Stimulated activated naive B cell treated with anti-CD40 and anti-IgM and Interleukin-4, amounts not matched to agents 10 μg/mL and 1 μg/mL and 100 μg/mL, for 72 hours (primary cell): Measurements from ENCODE around the gene GPA33.

Source experiments
- ATAC-seq, 2 donors: fragments of 150-1000 bp; cut with Tn5 transposase; replicated peaks; 2 replicates each; pipeline ENCODE4 v1.10.0; 2021; ENCODE audit warnings: moderate library complexity in 1 of 2
- DNase-seq: peaks from one replicate; pipeline ENCODE4 v3.0.0; 2021
- H3K27ac Mint-ChIP-seq: one replicate; pipeline ENCODE4 v1.8.0; 2022; ENCODE audit warnings: mild to moderate bottlenecking, mixed read lengths
- H3K27me3 Mint-ChIP-seq, 2 donors: one replicate each; pipeline ENCODE4 v1.8.0; 2022; ENCODE audit warnings: mixed read lengths in 2 of 2
- H3K36me3 Mint-ChIP-seq, 2 donors: one replicate each; pipeline ENCODE4 v1.8.0; 2022; ENCODE audit warnings: mixed read lengths in 2 of 2, mild to moderate bottlenecking in 1 of 2
- H3K4me1 Mint-ChIP-seq, 2 donors: one replicate each; pipeline ENCODE4 v1.8.0; 2022; ENCODE audit warnings: mixed read lengths in 2 of 2, mild to moderate bottlenecking in 1 of 2
- H3K4me3 Mint-ChIP-seq, 2 donors: one replicate each; pipeline ENCODE4 v1.8.0; 2022; ENCODE audit warnings: mild to moderate bottlenecking in 2 of 2, mixed read lengths in 2 of 2, moderate library complexity in 1 of 2
- H3K9me3 Mint-ChIP-seq, 2 donors: one replicate each; pipeline ENCODE4 v1.8.0; 2022; ENCODE audit warnings: mixed read lengths in 2 of 2, mild to moderate bottlenecking in 1 of 2

Gene GPA33

GRCh38 chr1:167107456-167107855 lies 17.3 kb upstream of the GPA33 start:
- DNase-seq = no peak
- Mint-ChIP-seq H3K36me3 (peaks cover 4 to 11% of the 10 kb centered on the region in 2 donors), H3K4me1 (peaks cover 43 to 53% of the 10 kb centered on the region in 2 donors), H3K27ac (no peak overlapping the region), H3K4me3 (no peak overlapping the region), H3K9me3 (peaks cover 10 to 15% of the 10 kb centered on the region in 2 donors), H3K27me3 (peaks cover 0 to 4% of the 10 kb centered on the region in 2 donors)
- no peak for ATAC-seq

- peaks cover 0 to 4% of the 10 kb centered on the region in 2 donors for H3K27me3 Mint-ChIP-seq
- H3K27ac Mint-ChIP-seq = no peak overlapping the region
- H3K4me1 Mint-ChIP-seq = peaks cover 43 to 53% of the 10 kb centered on the region in 2 donors
- H3K36me3 Mint-ChIP-seq = peaks cover 4 to 11% of the 10 kb centered on the region in 2 donors
- H3K4me3 Mint-ChIP-seq = no peak overlapping the region
- ATAC-seq (no peak), DNase-seq (no peak)
- H3K9me3 Mint-ChIP-seq = peaks cover 10 to 14% of the 10 kb centered on the region in 2 donors
These were observed 15.9 kb upstream of the GPA33 start for GRCh38 chr1:167106119-167106461.

- peaks cover 40 to 49% of the 10 kb centered on the region in 2 donors for H3K4me1 Mint-ChIP-seq
- DNase-seq (no peak), ATAC-seq (peak; percentile 62 to 68)
- H3K9me3 Mint-ChIP-seq = peaks cover 8 to 9% of the 10 kb centered on the region in 2 donors
- peaks cover 0 to 4% of the 10 kb centered on the region in 2 donors for H3K27me3 Mint-ChIP-seq
- peak overlapping the region; percentile 26 for H3K27ac Mint-ChIP-seq
- peak overlapping the region; percentile 54 to 65 for H3K4me3 Mint-ChIP-seq
- H3K36me3 Mint-ChIP-seq = peaks cover 4 to 7% of the 10 kb centered on the region in 2 donors
These were observed 15.3 kb upstream of the GPA33 start for GRCh38 chr1:167105271-167106118.

GRCh38 chr1:167104256-167104633 lies 14.1 kb upstream of the GPA33 start:
- H3K4me1 Mint-ChIP-seq = peaks cover 28 to 37% of the 10 kb centered on the region in 2 donors
- H3K36me3 Mint-ChIP-seq = no peaks in the 10 kb centered on the region
- H3K4me3 Mint-ChIP-seq = peak overlapping the region; percentile 27 to 40
- DNase-seq = no peak
- peaks cover 0 to 4% of the 10 kb centered on the region in 2 donors for H3K27me3 Mint-ChIP-seq
- H3K9me3 Mint-ChIP-seq = no peaks in the 10 kb centered on the region
- no peak for ATAC-seq
- H3K27ac Mint-ChIP-seq = no peak overlapping the region

GRCh38 chr1:167102906-167103573 lies 12.9 kb upstream of the GPA33 start:
- peaks cover 4% of the 10 kb centered on the region in 2 donors for H3K27me3 Mint-ChIP-seq
- no peak overlapping the region for H3K27ac Mint-ChIP-seq
- no peak overlapping the region for H3K4me3 Mint-ChIP-seq

DNA sequence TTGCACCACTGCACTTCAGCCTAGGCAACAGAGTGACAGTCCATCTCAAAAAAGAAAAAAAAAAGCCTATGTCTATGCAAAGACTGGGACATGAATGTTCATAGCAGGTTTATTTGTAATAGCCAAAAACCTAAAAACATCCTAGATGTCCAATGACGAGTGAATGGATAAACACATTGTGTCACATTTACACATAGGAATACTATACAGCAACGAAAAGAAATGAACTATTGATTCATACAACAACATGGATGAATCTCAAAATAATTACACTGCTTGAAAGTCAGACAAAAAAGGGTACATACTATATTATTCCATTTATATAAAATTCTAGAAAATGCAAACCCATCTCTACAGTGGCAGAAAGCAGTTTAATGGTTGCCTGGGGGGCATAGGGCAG lies 11.6 kb upstream of the GPA33 start:
- Mint-ChIP-seq H3K4me3 (no peak overlapping the region), H3K27me3 (peaks cover 4% of the 10 kb centered on the region in 2 donors), H3K27ac (no peak overlapping the region), H3K4me1 (peaks cover 17 to 26% of the 10 kb centered on the region in 2 donors), H3K36me3 (peaks cover 3 to 4% of the 10 kb centered on the region in 2 donors), H3K9me3 (peaks cover 3 to 4% of the 10 kb centered on the region in 2 donors)
- ATAC-seq = no peak
- no peak for DNase-seq

More at GRCh38 chr1:167102906-167103573, 12.9 kb upstream of the GPA33 start:
- H3K36me3 Mint-ChIP-seq = no peaks in the 10 kb centered on the region
- H3K9me3 Mint-ChIP-seq = no peaks in the 10 kb centered on the region
- ATAC-seq (no peak), DNase-seq (no peak)
- H3K4me1 Mint-ChIP-seq = peaks cover 18 to 26% of the 10 kb centered on the region in 2 donors

GRCh38 chr1:167100730-167101129 lies 10.6 kb upstream of the GPA33 start:
- Mint-ChIP-seq H3K36me3 (peaks cover 3 to 4% of the 10 kb centered on the region in 2 donors), H3K27me3 (peaks cover 4% of the 10 kb centered on the region in 2 donors), H3K4me1 (peaks cover 16 to 23% of the 10 kb centered on the region in 2 donors), H3K4me3 (no peak overlapping the region), H3K27ac (no peak overlapping the region), H3K9me3 (peaks cover 3 to 4% of the 10 kb centered on the region in 2 donors)
- no peak for DNase-seq
- no peak for ATAC-seq

DNA sequence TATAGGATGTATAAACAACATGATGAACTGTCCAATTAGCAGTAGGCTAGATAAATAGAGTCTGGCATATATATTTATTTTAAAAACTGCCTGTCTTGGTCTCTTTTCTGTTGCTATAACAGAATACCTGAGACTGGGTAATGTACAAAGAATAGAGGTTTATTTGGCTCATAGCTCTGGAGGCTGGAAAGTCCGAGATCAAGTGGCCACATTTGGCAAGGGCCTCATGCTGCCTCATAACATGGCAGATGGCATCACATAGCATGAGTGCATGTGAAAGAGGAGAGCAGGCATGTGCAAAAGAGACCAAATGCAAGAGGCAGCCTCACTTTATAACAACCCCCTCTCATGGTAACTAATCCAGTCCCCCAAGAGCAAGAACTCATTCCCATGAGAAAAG lies 9.7 kb upstream of the GPA33 start:
- Mint-ChIP-seq H3K4me1 (peaks cover 8 to 14% of the 10 kb centered on the region in 2 donors), H3K36me3 (peaks cover 3 to 4% of the 10 kb centered on the region in 2 donors), H3K4me3 (no peak overlapping the region), H3K9me3 (peaks cover 3 to 4% of the 10 kb centered on the region in 2 donors), H3K27me3 (peaks cover 4 to 7% of the 10 kb centered on the region in 2 donors), H3K27ac (no peak overlapping the region)
- DNase-seq (no peak), ATAC-seq (no peak)

DNA sequence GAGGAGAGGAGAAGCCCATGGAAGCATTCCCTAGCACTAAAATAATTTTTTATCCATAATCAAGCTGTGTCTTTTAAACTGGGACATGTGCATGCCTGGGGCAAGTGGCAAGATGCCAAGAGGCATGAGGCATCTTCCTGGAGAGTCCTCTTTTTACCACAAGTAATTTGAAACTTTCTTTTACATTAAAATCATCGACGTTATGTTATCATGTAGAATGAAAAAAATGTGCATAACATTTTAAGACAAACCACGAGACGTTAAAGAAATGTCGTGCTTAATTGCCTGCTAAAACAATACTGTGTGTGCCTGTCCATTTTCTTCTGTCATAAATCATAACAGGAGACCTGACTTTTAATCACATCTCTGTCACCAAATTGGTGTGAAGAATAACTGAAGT lies 5.2 kb upstream of the GPA33 start:
- DNase-seq = no peak
- H3K27me3 Mint-ChIP-seq = peaks cover 0 to 8% of the 10 kb centered on the region in 2 donors
- H3K4me3 Mint-ChIP-seq = no peak overlapping the region
- no peak overlapping the region for H3K27ac Mint-ChIP-seq
- no peak for ATAC-seq
- H3K36me3 Mint-ChIP-seq = peaks cover 3 to 4% of the 10 kb centered on the region in 2 donors
- H3K9me3 Mint-ChIP-seq = peaks cover 3 to 4% of the 10 kb centered on the region in 2 donors
- H3K4me1 Mint-ChIP-seq = peaks cover 4 to 6% of the 10 kb centered on the region in 2 donors

GRCh38 chr1:167094690-167095089 lies 4.5 kb upstream of the GPA33 start:
- peaks cover 3 to 4% of the 10 kb centered on the region in 2 donors for H3K9me3 Mint-ChIP-seq
- H3K36me3 Mint-ChIP-seq = peaks cover 3 to 4% of the 10 kb centered on the region in 2 donors
- peaks cover 0 to 8% of the 10 kb centered on the region in 2 donors for H3K27me3 Mint-ChIP-seq
- ATAC-seq (no peak), DNase-seq (no peak)
- peaks cover 8 to 12% of the 10 kb centered on the region in 2 donors for H3K4me1 Mint-ChIP-seq
- H3K27ac Mint-ChIP-seq = no peak overlapping the region
- H3K4me3 Mint-ChIP-seq = no peak overlapping the region

DNA sequence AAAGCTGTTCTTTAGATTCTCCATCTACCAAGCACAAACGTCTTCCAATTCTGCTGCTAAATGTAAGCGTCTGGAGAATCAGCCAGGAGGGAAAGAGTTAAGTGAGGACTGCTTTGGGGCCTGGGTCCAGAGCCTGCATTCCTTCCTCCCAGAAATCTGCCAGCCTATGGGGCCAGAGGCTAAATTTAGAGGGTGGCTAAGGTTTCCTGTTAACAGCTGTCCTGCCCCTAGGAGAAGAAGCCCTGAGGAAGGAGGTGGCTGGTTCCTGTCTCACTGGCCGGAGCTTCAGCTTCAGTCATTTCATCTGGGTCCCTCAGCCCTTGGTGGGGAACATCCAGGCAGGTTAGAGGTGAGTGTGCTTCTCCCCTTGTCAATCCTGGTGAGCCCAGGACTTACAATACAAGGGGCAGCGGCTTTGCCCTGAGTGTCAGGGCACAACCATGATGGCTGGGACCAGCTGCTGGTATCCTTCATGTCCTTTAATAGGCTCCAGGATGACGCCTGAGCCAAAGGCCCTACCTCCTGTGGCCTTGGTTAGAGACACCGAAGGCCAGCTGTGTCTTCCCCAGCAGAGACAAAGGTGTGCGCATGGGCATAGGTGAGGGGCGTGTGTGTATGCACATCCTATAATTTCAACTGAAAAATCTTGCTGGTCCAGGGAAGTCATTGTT lies 3.8 kb upstream of the GPA33 start, which contains the start of gene STYXL2:
Gene STYXL2, plus strand, starts transcription at position 230 of the 671 bp plus-strand sequence. CDS start 775 bp downstream, outside the sequence.
- peaks cover 0 to 8% of the 10 kb centered on the region in 2 donors for H3K27me3 Mint-ChIP-seq
- DNase-seq (no peak), ATAC-seq (no peak)
- peaks cover 3 to 4% of the 10 kb centered on the region in 2 donors for H3K9me3 Mint-ChIP-seq
- peaks cover 3 to 4% of the 10 kb centered on the region in 2 donors for H3K36me3 Mint-ChIP-seq
- peaks cover 11 to 18% of the 10 kb centered on the region in 2 donors for H3K4me1 Mint-ChIP-seq
- H3K4me3 Mint-ChIP-seq = no peak within 1 kb of the TSS
- no peak within 1 kb of the TSS for H3K27ac Mint-ChIP-seq

- H3K4me1 Mint-ChIP-seq = peaks cover 12 to 20% of the 10 kb centered on the region in 2 donors
- H3K27ac Mint-ChIP-seq = no peak overlapping the region
- no peak overlapping the region for H3K4me3 Mint-ChIP-seq
- no peak for ATAC-seq
- peaks cover 0 to 4% of the 10 kb centered on the region in 2 donors for H3K27me3 Mint-ChIP-seq
- no peak for DNase-seq
- H3K36me3 Mint-ChIP-seq = peaks cover 3 to 4% of the 10 kb centered on the region in 2 donors
- peaks cover 3 to 4% of the 10 kb centered on the region in 2 donors for H3K9me3 Mint-ChIP-seq
These were observed 2.5 kb upstream of the GPA33 start for GRCh38 chr1:167092653-167093052.

DNA sequence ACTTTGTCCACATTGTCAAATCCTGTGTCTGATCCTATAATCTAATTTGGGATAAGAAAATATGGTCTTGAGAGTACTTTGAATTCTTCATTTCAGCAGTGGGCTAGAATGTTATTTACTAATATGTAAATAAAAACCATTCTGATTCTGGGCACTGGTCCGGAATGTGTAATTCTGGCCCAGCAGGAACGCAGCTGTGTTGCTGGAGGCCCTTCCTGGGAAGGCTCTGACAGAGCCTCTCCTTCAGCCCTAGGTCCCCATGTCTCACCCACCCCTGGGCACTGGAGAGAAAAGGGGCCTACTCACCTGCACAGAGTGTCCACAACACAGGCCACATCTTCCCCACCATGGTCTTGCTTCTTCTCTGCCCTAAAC lies 251 bp downstream of the GPA33 start:
- H3K4me3 Mint-ChIP-seq = peak overlapping the region in 1 of 2 donors; percentile 17
- H3K36me3 Mint-ChIP-seq = no peaks in the 10 kb centered on the region
- ATAC-seq = no peak
- H3K27ac Mint-ChIP-seq = peak overlapping the region; percentile 86
- H3K27me3 Mint-ChIP-seq = peaks cover 0 to 1% of the 10 kb centered on the region in 2 donors
- no peaks in the 10 kb centered on the region for H3K9me3 Mint-ChIP-seq
- H3K4me1 Mint-ChIP-seq = peaks cover 12 to 20% of the 10 kb centered on the region in 2 donors
- DNase-seq = no peak
